Neuronal stem cell (in vitro differentiated cells): Measurements from ENCODE around the gene LHFPL5.

ENCODE experiments used
- DNase-seq: peaks from one replicate; pipeline ENCODE4 v3.0.0-alpha.2; 2013; ENCODE audit warnings: low spot score
- H2AFZ ChIP-seq: one replicate; pipeline ENCODE4 v1.6.1; 2013; ENCODE audit warnings: mild to moderate bottlenecking, low read length, inconsistent platforms
- H2AK5ac ChIP-seq: 2 replicates; pipeline ENCODE4 v1.6.1; 2013; ENCODE audit warnings: low read depth, mild to moderate bottlenecking, inconsistent platforms, low read length, moderate library complexity, mixed read lengths
- H2BK120ac ChIP-seq: 2 replicates; pipeline ENCODE4 v1.6.1; 2013; ENCODE audit warnings: low read depth, mild to moderate bottlenecking, inconsistent platforms, low read length, moderate library complexity, mixed read lengths
- H2BK12ac ChIP-seq: one replicate; pipeline ENCODE4 v1.6.1; 2013; ENCODE audit warnings: low read length, inconsistent platforms
- H2BK15ac ChIP-seq: 2 replicates; pipeline ENCODE4 v1.6.1; 2013; ENCODE audit warnings: mild to moderate bottlenecking, low read length, inconsistent platforms, mixed read lengths
- H2BK5ac ChIP-seq: one replicate; pipeline ENCODE4 v1.6.1; 2013; ENCODE audit warnings: inconsistent platforms, mild to moderate bottlenecking, low read length, moderate library complexity
- H3K14ac ChIP-seq: one replicate; pipeline ENCODE4 v1.6.1; 2013; ENCODE audit warnings: low read length, inconsistent platforms
- H3K18ac ChIP-seq: 2 replicates; pipeline ENCODE4 v1.6.1; 2013; ENCODE audit warnings: low read length, inconsistent platforms
- H3K23ac ChIP-seq: 2 replicates; pipeline ENCODE4 v1.6.1; 2013; ENCODE audit warnings: low read depth, mild to moderate bottlenecking, mixed read lengths, low read length, inconsistent platforms; ENCODE audit not compliant: poor library complexity
- H3K27ac ChIP-seq: replicated peaks from 3 replicates; pipeline ENCODE4 v1.5.1; 2013; ENCODE audit warnings: low read length, inconsistent platforms
- H3K27me3 ChIP-seq, 3 experiments: 2 replicates each; pipeline ENCODE4 v1.6.1; 2013; ENCODE audit warnings: low read length in 3 of 3, mild to moderate bottlenecking in 2 of 3, inconsistent platforms in 1 of 3, low read depth in 1 of 3, mixed read lengths in 1 of 3, moderate library complexity in 1 of 3; ENCODE audit not compliant: control insufficient read depth in 3 of 3, insufficient read depth in 3 of 3
- H3K36me3 ChIP-seq, 2 donors: replicated peaks in 1 of 2; 2 replicates each; pipeline ENCODE4 v1.6.1; 2013; ENCODE audit warnings: low read length in 2 of 2; ENCODE audit not compliant: control insufficient read depth in 2 of 2, insufficient read depth in 2 of 2
- H3K4ac ChIP-seq: 2 replicates; pipeline ENCODE4 v1.6.1; 2013; ENCODE audit warnings: inconsistent platforms, mild to moderate bottlenecking, low read length, moderate library complexity
- H3K4me1 ChIP-seq, 2 donors: 1 replicate in 1 of 2; 2 replicates in 1 of 2; pipeline ENCODE4 v1.6.1; 2013; ENCODE audit warnings: low read length in 2 of 2, low read depth in 1 of 2; ENCODE audit not compliant: control insufficient read depth in 2 of 2, insufficient read depth in 1 of 2
- H3K4me2 ChIP-seq: one replicate; pipeline ENCODE4 v1.6.1; 2013; ENCODE audit warnings: mild to moderate bottlenecking, low read length, inconsistent platforms; ENCODE audit not compliant: insufficient read depth, poor library complexity, severe bottlenecking
- H3K4me3 ChIP-seq, 2 donors: 2 replicates each; pipeline ENCODE4 v1.5.1; 2013; ENCODE audit warnings: low read length in 2 of 2, mild to moderate bottlenecking in 2 of 2, inconsistent platforms in 1 of 2, moderate library complexity in 1 of 2
- H3K79me1 ChIP-seq: one replicate; pipeline ENCODE4 v1.6.1; 2013; ENCODE audit warnings: low read depth, mild to moderate bottlenecking, inconsistent platforms, low read length, moderate library complexity
- H3K9ac ChIP-seq: one replicate; pipeline ENCODE4 v1.6.1; 2013; ENCODE audit warnings: mild to moderate bottlenecking, low read depth, low read length, inconsistent platforms; ENCODE audit not compliant: poor library complexity
- H3K9me3 ChIP-seq, 2 donors: replicated peaks in 1 of 2; 2 replicates each; pipeline versions ENCODE3 to v1.6.1; 2013; ENCODE audit warnings: low read length in 2 of 2, mild to moderate bottlenecking in 2 of 2, inconsistent platforms in 1 of 2, low read depth in 1 of 2, mixed read lengths in 1 of 2, moderate library complexity in 1 of 2; ENCODE audit not compliant: control insufficient read depth in 2 of 2, insufficient read depth in 1 of 2
- H4K8ac ChIP-seq: one replicate; pipeline ENCODE4 v1.6.1; 2013; ENCODE audit warnings: low read depth, mild to moderate bottlenecking, inconsistent platforms, low read length, moderate library complexity
- H4K91ac ChIP-seq: one replicate; pipeline ENCODE4 v1.6.1; 2013; ENCODE audit warnings: low read length, low read depth, mild to moderate bottlenecking, inconsistent platforms; ENCODE audit not compliant: poor library complexity
- WGBS, 2 donors: extraction: QIAGEN DNeasy Blood & Tissue Kit; methylation state at CpG; one replicate each; pipeline ENCODE4 v1.1.7; 2013; ENCODE audit warnings: missing lambda C conversion rate in 2 of 2, mixed read lengths in 1 of 2; ENCODE audit not compliant: insufficient read length in 2 of 2, insufficient replicate concordance in 1 of 2; ENCODE audit errors: extremely low coverage in 2 of 2; 5-methylcytosine and 5-hydroxymethylcytosine counted together

Gene LHFPL5

GRCh38 chr6:35809809-35810208 lies 4.7 kb downstream of the LHFPL5 start:
- Histone ChIP-seq H3K4me1 (peaks cover 0 to 1% of the 10 kb centered on the region in 2 donors), H4K91ac (no peak overlapping the region), H2BK120ac (no peak overlapping the region), H4K8ac (no peak overlapping the region), H3K18ac (no peak overlapping the region), H3K27me3 (no peaks in the 10 kb centered on the region), H3K9me3 (peaks cover 0 to 3% of the 10 kb centered on the region in 2 donors), H3K27ac (no peak overlapping the region), H3K4me2 (no peak overlapping the region), H2BK15ac (no peak overlapping the region), H2AFZ (no peak overlapping the region), H3K9ac (no peak overlapping the region), H3K4ac (no peak overlapping the region), H3K23ac (no peak overlapping the region), H3K14ac (no peak overlapping the region), H2BK5ac (no peak overlapping the region), H2BK12ac (no peak overlapping the region), H3K79me1 (peaks cover 2% of the 10 kb centered on the region), H2AK5ac (no peak overlapping the region), H3K36me3 (no peaks in the 10 kb centered on the region), H3K4me3 (no peak overlapping the region)
- DNase-seq = no peak
- no CpG with 5 or more reads among the region's 5 CpGs for WGBS, 2 donors

GRCh38 chr6:35810971-35811698 lies 6.0 kb downstream of the LHFPL5 start:
- Histone ChIP-seq H2BK15ac (no peak overlapping the region), H3K4me1 (no peaks in the 10 kb centered on the region), H3K9ac (no peak overlapping the region), H3K79me1 (peaks cover 2% of the 10 kb centered on the region), H2BK12ac (no peak overlapping the region), H3K4me2 (no peak overlapping the region), H3K4ac (no peak overlapping the region), H3K18ac (peak overlapping the region; percentile 65), H2AFZ (peak overlapping the region; percentile 53), H3K4me3 (no peak overlapping the region), H3K27ac (no peak overlapping the region), H4K91ac (no peak overlapping the region), H4K8ac (no peak overlapping the region), H3K36me3 (no peaks in the 10 kb centered on the region), H3K27me3 (no peaks in the 10 kb centered on the region), H3K14ac (no peak overlapping the region), H2AK5ac (no peak overlapping the region), H3K9me3 (peaks cover 0 to 3% of the 10 kb centered on the region in 2 donors), H2BK5ac (no peak overlapping the region), H2BK120ac (no peak overlapping the region), H3K23ac (no peak overlapping the region)
- WGBS, 2 donors = no CpG with 5 or more reads among the region's 14 CpGs
- DNase-seq = no peak

- Histone ChIP-seq H3K9me3 (peaks cover 0 to 3% of the 10 kb centered on the region in 2 donors), H3K4me3 (no peak overlapping the region), H3K36me3 (no peaks in the 10 kb centered on the region), H3K27ac (no peak overlapping the region), H3K79me1 (peaks cover 2% of the 10 kb centered on the region), H2BK12ac (no peak overlapping the region), H3K23ac (no peak overlapping the region), H4K91ac (no peak overlapping the region), H3K4me1 (no peaks in the 10 kb centered on the region), H2BK15ac (no peak overlapping the region), H4K8ac (no peak overlapping the region), H2BK5ac (no peak overlapping the region), H3K14ac (no peak overlapping the region), H2AFZ (peak overlapping the region; percentile 53), H3K4ac (no peak overlapping the region), H3K18ac (no peak overlapping the region), H3K9ac (no peak overlapping the region), H3K27me3 (no peaks in the 10 kb centered on the region), H2BK120ac (no peak overlapping the region), H2AK5ac (no peak overlapping the region), H3K4me2 (no peak overlapping the region)
- no CpG with 5 or more reads among the region's 6 CpGs for WGBS, 2 donors
- DNase-seq = no peak
Measured at GRCh38 chr6:35811699-35811995, 6.5 kb downstream of the LHFPL5 start.

DNA sequence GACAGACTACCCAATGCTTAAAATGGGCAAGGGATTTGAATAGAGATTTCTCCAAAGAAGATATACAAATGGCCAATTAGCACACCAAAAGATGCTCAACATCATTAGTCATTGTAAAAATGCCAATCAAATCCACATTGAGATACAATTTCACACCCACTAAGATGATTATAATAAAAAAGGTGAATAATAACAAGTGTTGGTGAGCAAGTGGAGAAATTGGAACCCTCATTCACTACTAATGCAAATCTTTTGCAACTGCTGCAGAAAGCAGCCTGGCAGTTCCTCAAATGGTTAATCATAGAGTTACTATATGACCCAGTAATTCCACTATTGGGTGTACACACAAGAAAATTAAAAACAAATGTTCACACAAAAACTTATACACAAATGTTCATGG lies 12.4 kb downstream of the LHFPL5 start:
- H3K9me3 ChIP-seq = no peaks in the 10 kb centered on the region
- H2BK5ac ChIP-seq = no peak overlapping the region
- no peak overlapping the region for H3K18ac ChIP-seq
- peaks cover 2% of the 10 kb centered on the region for H3K79me1 ChIP-seq
- H3K36me3 ChIP-seq = no peaks in the 10 kb centered on the region
- no peak overlapping the region for H3K4me2 ChIP-seq
- H3K14ac ChIP-seq = no peak overlapping the region
- no peak overlapping the region for H2AK5ac ChIP-seq
- no peak overlapping the region for H3K23ac ChIP-seq
- no peak overlapping the region for H4K91ac ChIP-seq
- H3K4me3 ChIP-seq = no peak overlapping the region
- H3K27ac ChIP-seq = no peak overlapping the region
- no peak overlapping the region for H3K4ac ChIP-seq
- no peaks in the 10 kb centered on the region for H3K27me3 ChIP-seq
- DNase-seq = no peak
- H2BK12ac ChIP-seq = no peak overlapping the region
- no peak overlapping the region for H3K9ac ChIP-seq
- no peaks in the 10 kb centered on the region for H3K4me1 ChIP-seq
- H2BK120ac ChIP-seq = no peak overlapping the region
- no peak overlapping the region for H4K8ac ChIP-seq
- no peak overlapping the region for H2AFZ ChIP-seq
- no peak overlapping the region for H2BK15ac ChIP-seq
